Regular cardiac myocyte (primary cell): ENCODE measurements around the gene CHURC1. TPM values are rescaled to one million over a fixed set of nuclear protein-coding genes. Genes with fewer than 3 reads are reported as not detected.

ENCODE experiments used
- total RNA-seq: library from RNA; depleted of rRNA; stranded (reverse); fragments of >200 nt; gene quantifications from 2 replicates; pipeline ENCODE4 v1.2.3, GENCODE V29; 2014

Gene CHURC1
- total RNA-seq, result 36.8 and 87.4 TPM in 2 replicates

DNA sequence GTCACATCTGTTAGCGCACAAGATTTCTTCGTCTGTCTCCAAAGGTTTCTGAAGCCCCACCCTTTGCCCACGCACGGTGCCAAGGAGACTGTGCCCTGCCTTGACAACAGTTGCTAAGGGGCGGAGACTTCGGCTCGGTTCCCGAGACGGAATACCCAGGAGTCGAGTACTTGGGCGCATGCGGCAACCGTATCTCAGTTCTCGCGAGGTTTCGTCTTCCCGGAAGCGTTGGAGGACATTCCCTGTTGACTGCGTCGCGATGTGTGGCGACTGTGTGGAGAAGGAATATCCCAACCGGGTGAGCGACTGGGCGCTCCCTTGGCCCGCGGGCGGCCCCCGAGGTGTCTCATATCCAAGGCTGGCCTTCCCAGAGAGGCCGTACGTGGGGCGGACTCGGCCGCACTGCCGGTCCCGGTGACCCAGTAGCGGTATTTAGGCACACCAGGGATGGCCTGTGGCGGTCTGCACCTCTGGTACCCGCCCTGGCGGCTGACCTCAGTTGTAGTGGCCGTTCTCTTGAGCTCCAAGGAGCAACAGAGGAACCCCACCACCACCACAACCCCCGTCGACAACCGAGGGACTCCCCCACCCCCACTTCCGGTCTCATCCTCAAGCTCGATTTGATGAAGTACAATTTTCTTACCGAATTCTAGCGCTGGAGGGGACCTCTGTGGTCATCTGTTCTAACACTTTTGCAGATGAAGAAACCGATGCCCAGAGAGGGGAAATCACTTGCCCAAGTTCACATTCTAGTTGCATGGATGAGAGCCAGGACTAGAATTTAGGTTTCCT is at the start of gene CHURC1:
Gene CHURC1 (plus strand): TSS at position 219 of the 792 bp plus-strand sequence. CDS start 41 bp downstream, at position 260.

DNA sequence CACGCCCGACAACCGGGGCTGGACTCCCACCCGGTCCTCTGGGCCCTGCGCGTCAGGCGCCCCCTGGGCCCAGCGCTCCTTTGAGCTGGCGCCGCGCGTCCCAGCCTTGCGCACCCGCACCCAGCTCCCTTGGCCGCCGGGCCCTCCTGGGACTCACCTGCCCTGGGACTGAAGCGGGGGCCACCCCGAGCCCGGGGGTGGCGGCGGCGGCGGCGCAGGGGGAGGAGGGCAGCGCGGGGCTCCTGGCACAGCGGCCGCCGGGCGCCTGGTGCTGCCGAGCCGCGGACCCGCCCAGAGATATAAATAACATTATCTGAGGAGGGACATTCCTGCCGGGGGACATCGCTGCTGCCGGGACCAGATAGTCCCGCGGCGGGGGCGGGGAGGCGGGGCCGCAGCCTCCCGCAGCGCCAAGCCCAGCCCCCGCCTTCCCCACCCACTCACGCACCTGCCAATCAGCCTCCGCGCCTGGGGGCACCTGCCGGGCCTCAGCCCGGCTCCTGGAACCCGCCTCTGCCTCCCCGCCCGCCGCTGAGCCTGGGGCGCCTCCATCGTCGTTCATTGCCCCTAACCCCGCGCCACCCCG is 34.5 kb upstream of the CHURC1 start, which contains the start of gene SPTB:
Gene SPTB (minus strand): TSS at position 273 of the 586 bp plus-strand sequence. CDS start 56,813 bp downstream, outside the sequence.

DNA sequence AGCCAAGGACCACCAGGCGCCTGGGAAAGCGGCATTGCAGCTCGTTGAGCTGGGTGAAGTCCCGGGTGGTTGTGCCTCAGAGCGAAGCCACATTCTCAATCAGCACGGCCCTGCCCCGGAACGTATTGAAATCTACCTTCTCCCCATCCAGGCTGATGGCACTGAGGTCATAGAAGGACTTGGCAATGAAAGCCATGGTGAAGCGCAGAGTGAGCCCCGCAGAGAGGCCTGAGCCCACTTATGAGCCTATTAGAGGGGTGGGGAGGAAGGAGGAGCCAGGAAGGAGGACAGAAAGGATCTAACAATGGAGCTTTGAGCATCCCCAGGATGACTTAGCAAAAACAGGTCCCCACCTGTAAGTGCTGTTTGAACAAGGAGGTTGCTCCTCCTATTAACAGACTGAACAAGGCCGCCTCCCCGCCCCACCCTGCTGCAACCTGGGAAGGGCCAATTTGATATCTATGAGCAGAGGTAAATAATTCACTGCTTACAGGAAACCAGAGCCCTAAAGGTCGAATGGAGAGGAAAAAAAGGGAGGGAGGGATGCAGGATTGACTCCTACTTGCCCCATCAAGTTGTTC is 28.4 kb downstream of the CHURC1 start, which contains the start of gene GPX2:
Gene GPX2 (minus strand): TSS at position 215 of the 581 bp plus-strand sequence. CDS start 19 bp downstream, at position 196.

DNA sequence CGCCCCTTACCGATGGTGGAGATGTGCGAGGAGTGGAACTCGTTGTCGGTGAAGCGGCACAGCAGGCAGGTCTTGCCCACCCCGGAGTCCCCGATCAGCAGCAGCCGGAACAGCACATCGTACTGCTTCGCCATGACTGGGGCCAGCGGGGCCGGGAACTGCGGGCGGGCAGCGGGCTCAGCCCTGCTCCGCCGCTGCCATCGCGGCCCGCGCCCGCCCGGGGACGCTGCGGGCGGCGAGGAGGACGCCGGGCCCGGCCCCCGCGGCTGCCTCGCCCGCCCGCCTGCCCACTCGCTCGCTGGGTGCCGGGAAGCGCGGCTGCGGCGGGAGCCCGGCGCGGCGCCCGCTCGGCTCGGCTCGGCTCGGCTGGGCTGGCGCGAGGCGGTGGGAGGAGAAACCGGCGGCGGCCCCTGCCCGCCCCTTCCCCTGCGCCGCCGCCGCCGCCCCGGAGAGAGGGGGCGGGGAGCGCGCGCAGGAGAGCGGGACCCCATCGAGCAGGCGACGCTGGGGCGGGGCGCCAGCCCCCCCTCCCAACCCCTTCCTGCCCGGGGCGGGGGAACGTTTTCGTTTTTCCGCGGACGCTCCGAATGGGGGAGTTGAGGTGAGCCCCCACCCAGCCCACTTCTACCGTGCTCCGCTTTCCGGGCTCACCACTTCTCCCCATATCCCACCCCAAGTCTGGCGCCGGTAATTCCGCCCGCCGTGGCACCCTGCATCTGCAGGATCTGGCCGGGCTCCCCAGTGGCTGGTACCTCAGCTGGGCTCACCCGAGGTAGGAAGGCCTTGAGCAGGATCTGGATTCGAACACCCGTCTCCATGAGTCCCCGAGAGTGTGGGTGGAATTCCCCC is 57.9 kb downstream of the CHURC1 start, which contains the start of gene RAB15:
Gene RAB15 (minus strand): TSS at position 394 of the 849 bp plus-strand sequence. CDS start 260 bp downstream, at position 134.

Other genes starting within 250 kb of the CHURC1 start
- 3.5 and 5.4 TPM in 2 replicates for gene PLEKHG3, start 210.0 kb upstream of the CHURC1 start, total RNA-seq
- gene SPTB, start 34.5 kb upstream of the CHURC1 start, total RNA-seq, result under 0.01 TPM in 2 replicates
- gene GPX2, start 28.3 kb downstream of the CHURC1 start, total RNA-seq, result not detected in 2 replicates
- gene RAB15, start 57.9 kb downstream of the CHURC1 start, total RNA-seq, result 1.7 TPM in 2 replicates
- 11.8 and 15.1 TPM in 2 replicates for gene FNTB, start 72.4 kb downstream of the CHURC1 start, total RNA-seq
- 32.4 and 49.7 TPM in 2 replicates for gene MAX, start 188.1 kb downstream of the CHURC1 start, total RNA-seq